Colonic mucosa (tissue), 4 donors: ENCODE measurements around the gene NUAK1. TPM values are rescaled to one million over a fixed set of nuclear protein-coding genes. Genes with fewer than 3 reads are reported as not detected.

Experiments
- DNase-seq: peaks from one replicate; pipeline ENCODE4 v3.0.0-alpha.2; 2020
- H3K27ac ChIP-seq: fragments of 200-600 bp; one replicate; pipeline ENCODE4 v1.8.0; 2021
- H3K27me3 ChIP-seq: fragments of 200-600 bp; one replicate; pipeline ENCODE4 v1.8.0; 2021
- H3K36me3 ChIP-seq: fragments of 200-600 bp; one replicate; pipeline ENCODE4 v1.8.0; 2021
- H3K4me1 ChIP-seq: fragments of 200-600 bp; one replicate; pipeline ENCODE4 v1.8.0; 2021; ENCODE audit warnings: mild to moderate bottlenecking
- H3K4me3 ChIP-seq: fragments of 200-600 bp; one replicate; pipeline ENCODE4 v1.8.0; 2021
- H3K9ac ChIP-seq, 2 donors: one replicate each; pipeline ENCODE4 v1.7.0; 2013; ENCODE audit warnings: control low read depth in 2 of 2, low read depth in 2 of 2, low read length in 2 of 2
- H3K9me3 ChIP-seq: fragments of 200-600 bp; one replicate; pipeline ENCODE4 v1.8.0; 2021
- CTCF ChIP-seq: fragments of 200-600 bp; IDR thresholded peaks from one replicate; pipeline ENCODE4 v1.8.0; 2022; ENCODE audit warnings: antibody characterized with exemption, mild to moderate bottlenecking
- intact Hi-C: fragments of 100-400 bp; cut with DNase I; formaldehyde crosslinking; loops from one replicate; pipeline ENCODE4 v1.14.1; 2022
- total RNA-seq, 2 donors: library from RNA; stranded (reverse); fragmentation: NEBNext Ultra II Directional in 1 of 2; extraction: Animal tissue kit (Norgen Biotek cat#: 25700) in 1 of 2; gene quantifications; one replicate each; pipeline ENCODE4 v1.2.1, GENCODE V29; 2021
- donor health status: healthy.
- donor health status: DM: no; HTN: no; CAD: no.
- donor health status: DM: no; HTN: no; CAD: no.

The NUAK1 gene
- 1 to 10 TPM; 2.2 to 3.7 TPM for total RNA-seq

GRCh38 chr12:106138633-106139421 lies at the start of gene NUAK1:
Gene NUAK1 (minus strand): TSS chr12:106138954. CDS start chr12:106138653, 301 bp downstream.
- no peak for TF ChIP-seq CTCF
- intact Hi-C loops, result loop anchor here (5.0 kb wide), 3 partner anchors 107 to 717 kb away; no protein-coding TSS in a partner anchor
- no peaks in the 10 kb centered on the region for H3K4me1 ChIP-seq
- peak within 1 kb of the TSS; percentile 43 to 82 for H3K9ac ChIP-seq
- H3K27ac ChIP-seq, result peak within 1 kb of the TSS; percentile 68
- H3K9me3 ChIP-seq, result no peaks in the 10 kb centered on the region
- H3K4me3 ChIP-seq, result peak within 1 kb of the TSS; percentile 62
- peaks cover 11% of the 10 kb centered on the region for H3K27me3 ChIP-seq
- no peaks in the 10 kb centered on the region for H3K36me3 ChIP-seq
- DNase-seq, result peak; percentile 52

DNA sequence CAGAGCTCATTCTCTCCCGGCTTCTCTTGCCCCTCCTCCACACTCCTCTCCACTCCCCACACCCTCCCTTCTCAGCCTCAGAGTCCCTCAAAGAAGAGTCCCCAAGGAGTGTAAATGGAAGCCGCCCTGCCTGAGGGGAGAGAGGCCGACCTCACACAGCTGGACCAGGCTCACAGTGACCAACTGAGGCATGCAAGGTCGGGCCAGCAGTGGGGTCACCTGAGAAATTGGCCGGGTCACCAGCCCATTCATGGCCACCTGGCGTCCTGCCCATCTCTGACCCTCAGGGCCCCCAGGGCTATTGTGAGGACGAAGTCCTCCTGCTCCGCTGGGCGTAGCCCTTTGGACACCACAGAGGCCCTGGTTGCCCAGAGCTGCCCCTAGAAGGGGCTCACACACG lies 49.5 kb upstream of the NUAK1 start:
- no peaks in the 10 kb centered on the region for H3K9me3 ChIP-seq
- no peak for DNase-seq
- intact Hi-C loops, result no loop called here
- no peak overlapping the region for H3K9ac ChIP-seq
- H3K4me3 ChIP-seq, result no peak overlapping the region
- no peaks in the 10 kb centered on the region for H3K4me1 ChIP-seq
- no peaks in the 10 kb centered on the region for H3K27me3 ChIP-seq
- no peak for TF ChIP-seq CTCF
- H3K36me3 ChIP-seq, result no peaks in the 10 kb centered on the region
- H3K27ac ChIP-seq, result no peak overlapping the region

GRCh38 chr12:106187842-106188241 lies 49.1 kb upstream of the NUAK1 start:
- no peaks in the 10 kb centered on the region for H3K36me3 ChIP-seq
- H3K4me1 ChIP-seq, result no peaks in the 10 kb centered on the region
- no peak overlapping the region for H3K4me3 ChIP-seq
- intact Hi-C loops, result no loop called here
- H3K9ac ChIP-seq, result no peak overlapping the region
- DNase-seq, result no peak
- no peak overlapping the region for H3K27ac ChIP-seq
- H3K9me3 ChIP-seq, result no peaks in the 10 kb centered on the region
- no peak for TF ChIP-seq CTCF
- H3K27me3 ChIP-seq, result no peaks in the 10 kb centered on the region

- Histone ChIP-seq H3K9ac (no peak overlapping the region), H3K4me1 (no peaks in the 10 kb centered on the region), H3K4me3 (no peak overlapping the region), H3K27me3 (no peaks in the 10 kb centered on the region), H3K36me3 (no peaks in the 10 kb centered on the region), H3K9me3 (no peaks in the 10 kb centered on the region), H3K27ac (no peak overlapping the region)
- TF ChIP-seq CTCF, result no peak
- DNase-seq, result no peak
- intact Hi-C loops, result no loop called here
Measured at GRCh38 chr12:106187155-106187789, 48.5 kb upstream of the NUAK1 start.

GRCh38 chr12:106183735-106184134 lies 45.0 kb upstream of the NUAK1 start:
- Histone ChIP-seq H3K4me3 (no peak overlapping the region), H3K36me3 (no peaks in the 10 kb centered on the region), H3K27me3 (no peaks in the 10 kb centered on the region), H3K4me1 (no peaks in the 10 kb centered on the region), H3K27ac (no peak overlapping the region), H3K9ac (no peak overlapping the region), H3K9me3 (no peaks in the 10 kb centered on the region)
- intact Hi-C loops, result no loop called here
- no peak for TF ChIP-seq CTCF
- no peak for DNase-seq
